T-helper 1 cell treated with Interleukin-12 subunit alpha and Interleukin-12 subunit beta and Interleukin-4 antibody, amounts not matched to agents 30 μg/mL and 1 μg/mL, for 36 hours (primary cell): Measurements from ENCODE around the gene COG5.

Experiments
- H3K27ac Mint-ChIP-seq: one replicate; pipeline ENCODE4 v1.8.0; 2021; ENCODE audit warnings: mild to moderate bottlenecking, mixed read lengths
- H3K27me3 Mint-ChIP-seq: one replicate; pipeline ENCODE4 v1.8.0; 2021; ENCODE audit warnings: low read depth, mixed read lengths
- H3K36me3 Mint-ChIP-seq: one replicate; pipeline ENCODE4 v1.8.0; 2021; ENCODE audit warnings: low read depth, mixed read lengths
- H3K4me1 Mint-ChIP-seq: one replicate; pipeline ENCODE4 v1.8.0; 2021; ENCODE audit warnings: low read depth, mixed read lengths
- H3K4me3 Mint-ChIP-seq: one replicate; pipeline ENCODE4 v1.8.0; 2021; ENCODE audit warnings: mild to moderate bottlenecking, moderate library complexity, mixed read lengths
- H3K9me3 Mint-ChIP-seq: one replicate; pipeline ENCODE4 v1.8.0; 2021; ENCODE audit warnings: mixed read lengths

Gene COG5

GRCh38 chr7:107313355-107313754, 250.4 kb downstream of the COG5 start:
- Mint-ChIP-seq H3K36me3 (no peaks in the 10 kb centered on the region), H3K9me3 (no peaks in the 10 kb centered on the region), H3K27me3 (no peaks in the 10 kb centered on the region), H3K27ac (no peak overlapping the region), H3K4me1 (no peaks in the 10 kb centered on the region), H3K4me3 (no peak overlapping the region)

DNA sequence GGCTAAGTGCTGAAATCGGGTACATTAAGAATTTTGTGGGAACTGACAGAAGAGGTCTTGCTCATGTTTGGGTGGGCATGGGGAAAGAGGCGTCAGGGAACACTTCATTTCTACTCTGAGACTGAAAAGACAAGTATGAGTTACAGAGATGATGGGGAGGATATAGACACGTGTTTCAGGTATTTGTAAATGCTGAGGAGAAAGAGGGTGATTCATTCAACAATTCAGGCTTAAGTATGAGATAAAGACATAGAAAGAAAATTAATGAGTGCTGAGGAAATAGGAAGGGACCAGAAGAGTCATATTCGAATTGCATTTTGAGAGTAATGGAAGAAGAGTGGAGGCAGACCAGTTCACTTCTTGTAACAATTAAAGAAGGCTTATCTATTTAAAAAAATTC, 251.3 kb downstream of the COG5 start:
- no peaks in the 10 kb centered on the region for H3K36me3 Mint-ChIP-seq
- no peak overlapping the region for H3K27ac Mint-ChIP-seq
- no peak overlapping the region for H3K4me3 Mint-ChIP-seq
- H3K27me3 Mint-ChIP-seq = no peaks in the 10 kb centered on the region
- no peaks in the 10 kb centered on the region for H3K9me3 Mint-ChIP-seq
- H3K4me1 Mint-ChIP-seq = no peaks in the 10 kb centered on the region

DNA sequence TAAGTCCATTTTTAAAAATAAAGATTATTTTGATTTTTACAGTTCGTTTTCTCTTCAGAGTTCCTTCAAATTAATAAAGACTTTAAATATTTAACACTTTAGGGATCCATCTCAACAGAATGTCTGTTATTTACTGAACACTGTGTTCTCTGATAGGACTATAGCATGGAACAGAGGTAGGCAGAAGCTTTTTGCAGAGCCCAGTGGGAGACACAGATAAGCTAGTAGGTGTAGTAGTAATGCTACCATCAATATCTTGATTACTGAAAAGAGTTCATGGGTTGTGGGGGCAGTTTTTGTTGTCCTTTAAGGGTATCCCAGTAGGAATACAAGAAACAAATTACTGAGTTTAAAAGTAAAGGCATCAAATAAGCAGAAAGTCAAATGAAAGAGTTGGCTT, 254.4 kb downstream of the COG5 start:
- Mint-ChIP-seq H3K4me3 (no peak overlapping the region), H3K4me1 (no peaks in the 10 kb centered on the region), H3K27ac (no peak overlapping the region), H3K9me3 (no peaks in the 10 kb centered on the region), H3K36me3 (no peaks in the 10 kb centered on the region), H3K27me3 (no peaks in the 10 kb centered on the region)

GRCh38 chr7:107304636-107305035, 259.1 kb downstream of the COG5 start:
- Mint-ChIP-seq H3K9me3 (no peaks in the 10 kb centered on the region), H3K4me1 (no peaks in the 10 kb centered on the region), H3K4me3 (no peak overlapping the region), H3K36me3 (no peaks in the 10 kb centered on the region), H3K27ac (no peak overlapping the region), H3K27me3 (no peaks in the 10 kb centered on the region)

DNA sequence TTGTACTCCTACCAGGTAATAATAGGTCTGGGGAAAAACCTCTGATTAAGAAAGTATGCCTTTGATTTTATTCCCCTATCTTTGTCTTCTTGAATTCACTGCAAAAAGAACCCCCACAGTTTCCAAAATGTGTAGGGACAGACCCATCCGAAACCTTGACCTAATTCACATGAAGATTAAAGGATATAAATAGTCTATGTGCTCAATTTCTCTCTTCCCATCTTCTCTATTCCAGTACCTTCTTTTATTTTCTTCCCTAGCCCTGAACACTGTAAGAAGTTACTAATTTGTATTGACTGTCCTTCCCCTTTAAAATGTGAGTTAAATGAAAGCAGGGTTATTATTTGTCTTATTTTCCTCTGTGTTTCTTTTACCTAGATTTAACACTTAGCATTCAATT, 259.7 kb downstream of the COG5 start:
- Mint-ChIP-seq H3K27me3 (no peaks in the 10 kb centered on the region), H3K9me3 (no peaks in the 10 kb centered on the region), H3K36me3 (no peaks in the 10 kb centered on the region), H3K27ac (no peak overlapping the region), H3K4me1 (no peaks in the 10 kb centered on the region), H3K4me3 (no peak overlapping the region)

DNA sequence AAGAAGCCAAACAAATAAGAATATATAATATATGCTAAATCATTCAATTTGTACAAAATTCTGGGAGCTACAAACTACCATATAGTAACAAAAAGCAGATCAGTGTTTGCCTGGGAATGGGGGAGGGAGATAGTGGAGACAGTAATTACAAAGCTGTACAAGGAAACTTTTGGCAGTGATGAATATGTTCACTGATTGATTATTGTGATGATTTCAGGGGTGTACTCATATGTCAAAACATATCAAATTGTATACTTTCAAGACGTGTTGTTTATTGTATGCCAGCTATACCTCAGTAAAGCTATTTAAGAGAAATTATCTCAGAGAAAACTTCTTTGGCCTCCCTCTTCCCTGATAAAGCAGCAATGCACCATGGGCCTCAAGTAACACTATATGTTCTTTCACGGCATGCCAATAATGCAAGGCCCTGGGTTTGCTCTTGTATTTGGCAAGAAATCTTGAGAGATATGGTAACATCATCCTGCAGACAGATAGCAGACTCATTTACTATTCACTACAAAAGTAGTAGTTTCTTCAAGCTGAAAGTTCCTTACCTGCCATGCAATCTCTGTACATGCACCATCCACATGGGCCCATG, 261.4 kb downstream of the COG5 start:
- H3K27ac Mint-ChIP-seq = no peak overlapping the region
- H3K36me3 Mint-ChIP-seq = peaks cover 3% of the 10 kb centered on the region
- no peaks in the 10 kb centered on the region for H3K9me3 Mint-ChIP-seq
- H3K27me3 Mint-ChIP-seq = no peaks in the 10 kb centered on the region
- H3K4me1 Mint-ChIP-seq = no peaks in the 10 kb centered on the region
- H3K4me3 Mint-ChIP-seq = no peak overlapping the region

GRCh38 chr7:107294182-107294581, 269.5 kb downstream of the COG5 start:
- Mint-ChIP-seq H3K4me3 (no peak overlapping the region), H3K4me1 (no peaks in the 10 kb centered on the region), H3K36me3 (peaks cover 13% of the 10 kb centered on the region), H3K9me3 (no peaks in the 10 kb centered on the region), H3K27ac (no peak overlapping the region), H3K27me3 (no peaks in the 10 kb centered on the region)

- Mint-ChIP-seq H3K27me3 (no peaks in the 10 kb centered on the region), H3K4me1 (no peaks in the 10 kb centered on the region), H3K9me3 (no peaks in the 10 kb centered on the region), H3K4me3 (no peak overlapping the region), H3K27ac (no peak overlapping the region), H3K36me3 (peaks cover 12% of the 10 kb centered on the region)
Measured at GRCh38 chr7:107292591-107292990, 271.1 kb downstream of the COG5 start.

GRCh38 chr7:107291434-107291833, 272.3 kb downstream of the COG5 start:
- no peak overlapping the region for H3K4me3 Mint-ChIP-seq
- H3K4me1 Mint-ChIP-seq = no peaks in the 10 kb centered on the region
- H3K9me3 Mint-ChIP-seq = no peaks in the 10 kb centered on the region
- peaks cover 11% of the 10 kb centered on the region for H3K36me3 Mint-ChIP-seq
- H3K27me3 Mint-ChIP-seq = no peaks in the 10 kb centered on the region
- H3K27ac Mint-ChIP-seq = no peak overlapping the region

GRCh38 chr7:107286751-107287621, 276.7 kb downstream of the COG5 start:
- H3K4me1 Mint-ChIP-seq = no peaks in the 10 kb centered on the region
- H3K27me3 Mint-ChIP-seq = no peaks in the 10 kb centered on the region
- no peak overlapping the region for H3K27ac Mint-ChIP-seq
- H3K9me3 Mint-ChIP-seq = no peaks in the 10 kb centered on the region
- H3K36me3 Mint-ChIP-seq = peaks cover 3% of the 10 kb centered on the region
- H3K4me3 Mint-ChIP-seq = no peak overlapping the region

- H3K4me1 Mint-ChIP-seq = no peaks in the 10 kb centered on the region
- H3K27ac Mint-ChIP-seq = no peak overlapping the region
- peaks cover 4% of the 10 kb centered on the region for H3K36me3 Mint-ChIP-seq
- no peak overlapping the region for H3K4me3 Mint-ChIP-seq
- H3K27me3 Mint-ChIP-seq = no peaks in the 10 kb centered on the region
- H3K9me3 Mint-ChIP-seq = no peaks in the 10 kb centered on the region
Measured at GRCh38 chr7:107284911-107285479, 278.7 kb downstream of the COG5 start.

GRCh38 chr7:107277331-107277730, 286.4 kb downstream of the COG5 start:
- Mint-ChIP-seq H3K9me3 (no peaks in the 10 kb centered on the region), H3K4me1 (no peaks in the 10 kb centered on the region), H3K36me3 (peaks cover 1% of the 10 kb centered on the region), H3K4me3 (no peak overlapping the region), H3K27ac (no peak overlapping the region), H3K27me3 (no peaks in the 10 kb centered on the region)

DNA sequence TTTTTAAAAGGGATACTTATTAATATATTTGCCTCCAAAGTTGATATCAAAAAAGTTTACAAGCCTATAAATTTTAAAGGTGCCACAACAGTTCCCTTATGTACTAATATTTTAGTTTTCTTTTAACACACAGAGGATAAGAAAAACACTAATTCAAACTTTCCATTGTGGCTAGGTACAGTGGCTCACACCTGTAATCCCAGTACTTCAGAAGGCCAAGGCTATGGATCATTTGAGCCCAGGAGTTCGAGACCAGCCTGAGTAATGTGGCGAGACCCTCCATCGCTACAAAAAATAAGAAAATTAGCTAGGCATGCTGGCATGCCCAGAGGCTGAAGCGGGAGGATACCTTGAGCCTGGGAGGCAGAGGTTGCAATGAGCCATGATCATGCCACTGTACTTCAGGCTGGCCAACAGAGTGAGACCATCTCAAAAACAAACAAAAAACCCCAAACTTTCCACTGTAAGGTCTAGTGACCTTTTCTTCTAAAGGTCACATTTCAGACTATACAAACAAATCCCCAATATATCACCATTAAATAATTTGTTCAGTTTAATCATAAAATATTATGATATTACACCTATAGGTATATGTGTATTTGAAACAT, 287.4 kb downstream of the COG5 start:
- Mint-ChIP-seq H3K4me1 (no peaks in the 10 kb centered on the region), H3K36me3 (no peaks in the 10 kb centered on the region), H3K27me3 (no peaks in the 10 kb centered on the region)

DNA sequence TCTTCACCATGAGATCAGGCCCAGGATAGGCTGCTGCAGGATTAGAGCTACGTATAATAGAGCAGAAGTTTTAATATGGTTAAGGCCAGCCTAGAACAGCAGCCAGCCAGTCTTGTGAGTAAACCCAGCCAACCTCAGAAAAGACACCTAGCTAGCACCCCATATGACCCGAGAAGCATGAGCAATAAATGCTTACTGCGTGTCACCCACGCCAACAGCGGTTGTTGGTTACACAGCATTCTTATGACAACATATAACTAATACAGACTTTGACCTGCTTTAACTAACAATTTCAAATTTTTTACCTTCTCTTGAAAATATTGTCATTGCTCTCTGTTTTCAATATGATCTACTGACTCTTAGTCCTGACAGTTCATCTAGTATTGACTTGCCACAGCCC, 289.2 kb downstream of the COG5 start:
- Mint-ChIP-seq H3K27me3 (no peaks in the 10 kb centered on the region), H3K4me3 (no peak overlapping the region), H3K4me1 (no peaks in the 10 kb centered on the region), H3K9me3 (no peaks in the 10 kb centered on the region), H3K27ac (no peak overlapping the region), H3K36me3 (no peaks in the 10 kb centered on the region)

More for the DNA sequence above, 287.4 kb downstream of the COG5 start:
- Mint-ChIP-seq H3K4me3 (no peak overlapping the region), H3K27ac (no peak overlapping the region), H3K9me3 (no peaks in the 10 kb centered on the region)

- Mint-ChIP-seq H3K36me3 (no peaks in the 10 kb centered on the region), H3K27ac (no peak overlapping the region), H3K27me3 (no peaks in the 10 kb centered on the region), H3K9me3 (no peaks in the 10 kb centered on the region), H3K4me1 (no peaks in the 10 kb centered on the region), H3K4me3 (no peak overlapping the region)
Measured at GRCh38 chr7:107269790-107270189, 293.9 kb downstream of the COG5 start.
